Testis (tissue), 3 donors: ENCODE data around the gene GOLGA8T. TPM values are rescaled to one million over a fixed set of nuclear protein-coding genes. Genes with fewer than 3 reads are reported as not detected.
"Not testable (repeated sequence)": the region's sequence is repeated elsewhere in the genome, so short reads cannot be mapped to it uniquely, and the experiment has no call there.

Experiments
- DNase-seq: peaks from one replicate; pipeline ENCODE4 v3.0.0-alpha.2; 2019
- H3K27ac ChIP-seq, 2 donors: fragments of 200-600 bp; sonication (generic); one replicate each; pipeline ENCODE4 v1.5.1; 2019
- H3K27me3 ChIP-seq: fragments of 200-600 bp; sonication (generic); one replicate; pipeline ENCODE4 v1.5.1; 2019
- H3K36me3 ChIP-seq: fragments of 200-600 bp; sonication (generic); one replicate; pipeline ENCODE4 v1.5.1; 2017; ENCODE audit warnings: low read depth; ENCODE audit errors: missing control alignments
- H3K4me1 ChIP-seq: fragments of 200-600 bp; sonication (generic); one replicate; pipeline ENCODE4 v1.5.1; 2019
- H3K4me3 ChIP-seq, 2 donors: fragments of 200-600 bp; sonication (generic); one replicate each; pipeline ENCODE4 v1.5.1; 2017 to 2019
- H3K9me3 ChIP-seq: fragments of 200-600 bp; sonication (generic); one replicate; pipeline ENCODE4 v1.5.1; 2017
- WGBS, 2 donors: methylation state at CpG; one replicate each; pipeline ENCODE4 v1.1.5; 2018; 5-methylcytosine and 5-hydroxymethylcytosine counted together
- intact Hi-C: fragments of 100-400 bp; cut with DNase I; formaldehyde crosslinking; loops from one replicate; pipeline ENCODE4 v1.15.1; 2023; ENCODE audit warnings: low total_unique reads
- polyA plus RNA-seq: library from polyadenylated mRNA; stranded (reverse); fragments of 350-450 nt; fragmentation: Illumina TruSeq; extraction: RNeasy Lipid Tissue Mini Kit (QIAGEN cat#74804); gene quantifications from one replicate; pipeline ENCODE4 v1.2.3, GENCODE V29; 2014; ENCODE audit warnings: low read depth, low replicate concordance; ENCODE audit not compliant: insufficient read depth
- small RNA-seq, 2 donors: library from RNA; depleted of rRNA; stranded (forward); fragments of <200 nt; gene quantifications; one replicate each; pipeline ENCODE3, GENCODE V24; 2016
- total RNA-seq, 2 donors: library from RNA; depleted of rRNA; stranded (reverse); fragments of >200 nt; gene quantifications; one replicate each; pipeline ENCODE4 v1.2.3, GENCODE V29; 2016

The GOLGA8T gene
- total and polyA plus RNA-seq, 3 donors from 2014 or later, result 4.1 to 10.6 (median 9.0) TPM

- DNase-seq, H3K9me3 ChIP-seq, H3K36me3 ChIP-seq, H3K27me3 ChIP-seq, H3K4me1 ChIP-seq, H3K4me3 ChIP-seq, intact Hi-C loops, H3K27ac ChIP-seq: not testable (repeated sequence)
- 0% methylated on average over 6 of the region's 53 CpGs; no CpG with 5 or more reads in 1 of the 2 donors for WGBS, 2 donors
These were observed 57.4 kb downstream of the GOLGA8T start for GRCh38 chr15:30192119-30192745.

- H3K27me3 ChIP-seq, H3K27ac ChIP-seq, H3K9me3 ChIP-seq, H3K4me1 ChIP-seq, DNase-seq, intact Hi-C loops, H3K4me3 ChIP-seq, H3K36me3 ChIP-seq: not testable (repeated sequence)
- WGBS, 2 donors, result no CpG with 5 or more reads among the region's 9 CpGs
These were observed 58.0 kb downstream of the GOLGA8T start for GRCh38 chr15:30192892-30193291.

Small RNA genes lying within 50 kb of the gene (small RNA-seq; reads per million reads assigned to genes)
- gene AC120045.2, result 0 reads per million in 2 donors
- gene RF00096, result 0 reads per million in 2 donors
- gene RN7SL469P, result 0 reads per million in 2 donors
- gene RN7SL673P, result 0 reads per million in 2 donors

Other genes starting within 250 kb of the GOLGA8T start
- gene GOLGA8J, start 52.1 kb upstream of the GOLGA8T start, total RNA-seq, result 10 to 100 TPM in 1 of 2 donors, 1 to 10 TPM in 1; 5.1 to 11.5 TPM
- gene GOLGA8J, start 52.1 kb upstream of the GOLGA8T start, polyA plus RNA-seq, result 6.3 TPM